KMS-11 (cell line): ENCODE results near the gene CILP2.

ENCODE experiments used
- H2AFZ ChIP-seq: fragments of 200-600 bp; sonication (generic); 2 replicates; pipeline ENCODE4 v1.6.1; 2016; ENCODE audit warnings: antibody characterized with exemption, mixed run types, low read depth
- H3K27ac ChIP-seq: fragments of 200-600 bp; sonication (generic); 2 replicates; pipeline ENCODE4 v1.6.1; 2016; ENCODE audit warnings: mild to moderate bottlenecking, mixed run types
- H3K27me3 ChIP-seq: fragments of 200-600 bp; sonication (generic); 2 replicates; pipeline ENCODE4 v1.6.1; 2017; ENCODE audit warnings: mild to moderate bottlenecking, low read depth, mixed run types, moderate library complexity; ENCODE audit not compliant: insufficient read depth
- H3K36me3 ChIP-seq: fragments of 200-600 bp; sonication (generic); 2 replicates; pipeline ENCODE4 v1.6.1; 2017; ENCODE audit warnings: mild to moderate bottlenecking, mixed run types; ENCODE audit not compliant: insufficient read depth
- H3K4me1 ChIP-seq: fragments of 200-600 bp; sonication (generic); 2 replicates; pipeline ENCODE4 v1.6.1; 2016; ENCODE audit warnings: mild to moderate bottlenecking, low read depth, mixed run types; ENCODE audit not compliant: poor library complexity, severe bottlenecking
- H3K4me2 ChIP-seq: fragments of 200-600 bp; sonication (generic); 2 replicates; pipeline ENCODE4 v1.7.0; 2016; ENCODE audit warnings: mild to moderate bottlenecking, mixed run types
- H3K4me3 ChIP-seq: fragments of 200-600 bp; sonication (generic); IDR thresholded peaks from 2 replicates; pipeline ENCODE4 v1.6.1; 2017; ENCODE audit warnings: low read depth, low read length, mixed read lengths; ENCODE audit not compliant: insufficient read depth
- H3K79me2 ChIP-seq: fragments of 200-600 bp; sonication (generic); 2 replicates; pipeline ENCODE4 v1.6.1; 2016; ENCODE audit warnings: low read depth, mixed run types; ENCODE audit not compliant: insufficient read depth
- H3K9ac ChIP-seq: fragments of 200-600 bp; sonication (generic); 2 replicates; pipeline ENCODE4 v1.6.1; 2016; ENCODE audit warnings: mild to moderate bottlenecking, mixed run types
- H4K20me1 ChIP-seq: fragments of 200-600 bp; sonication (generic); 2 replicates; pipeline ENCODE4 v1.6.1; 2016; ENCODE audit warnings: mild to moderate bottlenecking, mixed run types; ENCODE audit not compliant: insufficient read depth
- CTCF ChIP-seq: fragments of 200-600 bp; sonication (generic); conservative IDR thresholded peaks from 2 replicates; pipeline ENCODE4 v1.6.1; 2017; ENCODE audit warnings: low read depth, mild to moderate bottlenecking, antibody characterized with exemption, low read length, moderate library complexity, mixed read lengths

The CILP2 gene

GRCh38 chr19:19535311-19536191, 2.5 kb upstream of the CILP2 start:
- no peak overlapping the region for H3K9ac ChIP-seq
- H2AFZ ChIP-seq = no peak overlapping the region
- no peak overlapping the region for H3K4me2 ChIP-seq
- H3K79me2 ChIP-seq = no peaks in the 10 kb centered on the region
- H3K36me3 ChIP-seq = no peaks in the 10 kb centered on the region
- no peak overlapping the region for H3K27ac ChIP-seq
- H3K4me3 ChIP-seq = no peak overlapping the region
- no peaks in the 10 kb centered on the region for H3K4me1 ChIP-seq
- H4K20me1 ChIP-seq = no peaks in the 10 kb centered on the region
- no peaks in the 10 kb centered on the region for H3K27me3 ChIP-seq
- TF ChIP-seq CTCF = no peak

GRCh38 chr19:19537075-19538048, 703 bp upstream of the CILP2 start:
- H3K4me3 ChIP-seq = no peak overlapping the region
- H3K4me2 ChIP-seq = no peak overlapping the region
- H3K79me2 ChIP-seq = no peaks in the 10 kb centered on the region

GRCh38 chr19:19538785-19539166, 711 bp downstream of the CILP2 start:
- Histone ChIP-seq H3K4me1 (no peaks in the 10 kb centered on the region), H3K27me3 (no peaks in the 10 kb centered on the region), H3K79me2 (no peaks in the 10 kb centered on the region), H3K4me3 (no peak overlapping the region), H4K20me1 (no peaks in the 10 kb centered on the region), H3K36me3 (no peaks in the 10 kb centered on the region), H3K27ac (no peak overlapping the region), H2AFZ (no peak overlapping the region), H3K4me2 (no peak overlapping the region), H3K9ac (no peak overlapping the region)
- TF ChIP-seq CTCF = no peak

More at GRCh38 chr19:19537075-19538048, 703 bp upstream of the CILP2 start:
- no peak for TF ChIP-seq CTCF
- no peaks in the 10 kb centered on the region for H3K27me3 ChIP-seq
- H3K36me3 ChIP-seq = no peaks in the 10 kb centered on the region
- H3K27ac ChIP-seq = no peak overlapping the region
- H4K20me1 ChIP-seq = no peaks in the 10 kb centered on the region
- H3K4me1 ChIP-seq = no peaks in the 10 kb centered on the region
- H3K9ac ChIP-seq = no peak overlapping the region
- H2AFZ ChIP-seq = no peak overlapping the region

GRCh38 chr19:19539698-19540063, 1.6 kb downstream of the CILP2 start:
- H3K4me3 ChIP-seq = no peak overlapping the region
- H3K36me3 ChIP-seq = no peaks in the 10 kb centered on the region
- H4K20me1 ChIP-seq = no peaks in the 10 kb centered on the region
- H3K4me1 ChIP-seq = no peaks in the 10 kb centered on the region
- no peak overlapping the region for H3K9ac ChIP-seq
- no peak overlapping the region for H3K27ac ChIP-seq
- no peak for TF ChIP-seq CTCF
- H3K27me3 ChIP-seq = no peaks in the 10 kb centered on the region
- no peak overlapping the region for H2AFZ ChIP-seq
- H3K79me2 ChIP-seq = no peaks in the 10 kb centered on the region
- no peak overlapping the region for H3K4me2 ChIP-seq
